ENCODE results near the gene LTF. TPM values are rescaled to one million over a fixed set of nuclear protein-coding genes. Genes with fewer than 3 reads are reported as not detected.
"Not testable (repeated sequence)": the region's sequence is repeated elsewhere in the genome, so short reads cannot be mapped to it uniquely, and the experiment has no call there.

LTF gene
- total RNA-seq, 2 experiments from 2014 or later, result not detected

DNA sequence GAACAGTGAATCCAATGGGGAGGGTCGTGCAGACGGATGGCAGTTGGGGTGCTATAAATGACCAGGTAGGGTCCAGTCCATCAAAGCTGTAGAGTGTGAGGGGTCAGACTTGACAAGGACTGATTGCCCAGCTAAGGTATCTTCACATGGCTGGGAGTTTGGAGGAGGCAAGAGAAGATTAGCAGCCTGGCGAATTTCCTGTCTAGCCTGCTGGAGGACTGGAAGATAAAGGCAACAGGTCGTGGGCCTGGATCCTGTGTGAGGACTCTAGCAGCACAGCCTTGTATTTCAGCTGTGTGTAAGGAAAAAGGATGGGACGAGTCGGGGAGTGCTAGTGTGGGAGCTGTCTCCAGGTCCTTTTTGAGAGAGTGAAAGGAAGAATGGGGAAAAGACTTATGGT is 75.4 kb downstream of the LTF start:
- intact Hi-C loops (cut with DNase I, micrococcal nuclease), result no loop called here
- H3K36me3 ChIP-seq (ENCODE audit: insufficient read depth, low read length), result no peaks in the 10 kb centered on the region
- ChIA-PET CTCF (no interaction called here), POLR2A (no interaction called here)
- TF ChIP-seq, protein P1, sequence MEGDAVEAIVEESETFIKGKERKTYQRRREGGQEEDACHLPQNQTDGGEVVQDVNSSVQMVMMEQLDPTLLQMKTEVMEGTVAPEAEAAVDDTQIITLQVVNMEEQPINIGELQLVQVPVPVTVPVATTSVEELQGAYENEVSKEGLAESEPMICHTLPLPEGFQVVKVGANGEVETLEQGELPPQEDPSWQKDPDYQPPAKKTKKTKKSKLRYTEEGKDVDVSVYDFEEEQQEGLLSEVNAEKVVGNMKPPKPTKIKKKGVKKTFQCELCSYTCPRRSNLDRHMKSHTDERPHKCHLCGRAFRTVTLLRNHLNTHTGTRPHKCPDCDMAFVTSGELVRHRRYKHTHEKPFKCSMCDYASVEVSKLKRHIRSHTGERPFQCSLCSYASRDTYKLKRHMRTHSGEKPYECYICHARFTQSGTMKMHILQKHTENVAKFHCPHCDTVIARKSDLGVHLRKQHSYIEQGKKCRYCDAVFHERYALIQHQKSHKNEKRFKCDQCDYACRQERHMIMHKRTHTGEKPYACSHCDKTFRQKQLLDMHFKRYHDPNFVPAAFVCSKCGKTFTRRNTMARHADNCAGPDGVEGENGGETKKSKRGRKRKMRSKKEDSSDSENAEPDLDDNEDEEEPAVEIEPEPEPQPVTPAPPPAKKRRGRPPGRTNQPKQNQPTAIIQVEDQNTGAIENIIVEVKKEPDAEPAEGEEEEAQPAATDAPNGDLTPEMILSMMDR (IDR thresholded peaks at IDR 0.05), result no peak
- H3K27ac ChIP-seq (ENCODE audit: low read depth in 1 of 2, low read length in 2 of 2), result no peak overlapping the region
- H3K27me3 ChIP-seq (ENCODE audit: control insufficient read depth in 1 of 2, insufficient read depth in 2 of 2, low read length in 2 of 2), result no peaks in the 10 kb centered on the region
- H3K4me3 ChIP-seq (ENCODE audit: low read length), result no peak overlapping the region
- H3K9me3 ChIP-seq (ENCODE audit: control insufficient read depth in 1 of 2, insufficient read depth in 1 of 2, low read length in 2 of 2), result no peaks in the 10 kb centered on the region
- H3K4me3 Mint-ChIP-seq, result no peak overlapping the region
- H3K4me1 Mint-ChIP-seq (ENCODE audit: low read depth), result no peaks in the 10 kb centered on the region
- no peak for ATAC-seq (ENCODE audit: poor library complexity)
- H3K27ac Mint-ChIP-seq, result no peak overlapping the region
- H3K36me3 Mint-ChIP-seq (ENCODE audit: low read depth), result no peaks in the 10 kb centered on the region
- no peaks in the 10 kb centered on the region for H3K9me3 Mint-ChIP-seq
- no peak for DNase-seq
- no peaks in the 10 kb centered on the region for H3K4me1 ChIP-seq (ENCODE audit: insufficient read depth, low read length)
- H3K27me3 Mint-ChIP-seq, result peaks cover 6% of the 10 kb centered on the region

DNA sequence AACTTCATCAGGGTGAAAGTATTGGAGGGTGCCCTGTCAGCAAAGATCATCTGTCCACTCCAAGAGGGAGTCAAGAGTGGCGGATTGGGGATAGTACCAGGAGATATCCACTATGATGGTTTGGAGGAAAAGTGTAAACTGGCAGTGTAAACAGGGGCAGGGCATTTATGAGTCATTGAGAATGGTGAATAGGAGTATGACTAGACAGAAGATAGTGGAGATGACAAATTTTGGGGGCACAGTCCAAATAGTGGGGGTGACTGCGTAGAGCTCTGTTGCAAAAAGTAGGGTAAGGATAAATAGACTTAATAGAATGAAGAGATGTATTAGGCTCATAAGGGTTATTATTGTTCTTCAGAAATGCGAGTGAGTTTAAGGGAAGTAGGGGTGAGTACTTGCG is 75.9 kb downstream of the LTF start:
- H3K27me3 Mint-ChIP-seq; H3K9me3 Mint-ChIP-seq; H3K36me3 Mint-ChIP-seq (ENCODE audit: low read depth); H3K4me1 Mint-ChIP-seq (ENCODE audit: low read depth); H3K27me3 ChIP-seq (ENCODE audit: control insufficient read depth in 1 of 2, insufficient read depth in 2 of 2, low read length in 2 of 2); H3K4me3 ChIP-seq (ENCODE audit: low read length); ATAC-seq (ENCODE audit: poor library complexity); H3K27ac Mint-ChIP-seq; DNase-seq; H3K4me1 ChIP-seq (ENCODE audit: insufficient read depth, low read length); intact Hi-C loops (cut with DNase I, micrococcal nuclease); H3K9me3 ChIP-seq (ENCODE audit: control insufficient read depth in 1 of 2, insufficient read depth in 1 of 2, low read length in 2 of 2); POLR2A ChIA-PET; H3K36me3 ChIP-seq (ENCODE audit: insufficient read depth, low read length); H3K4me3 Mint-ChIP-seq; CTCF ChIA-PET; H3K27ac ChIP-seq (ENCODE audit: low read depth in 1 of 2, low read length in 2 of 2): not testable (repeated sequence)

DNA sequence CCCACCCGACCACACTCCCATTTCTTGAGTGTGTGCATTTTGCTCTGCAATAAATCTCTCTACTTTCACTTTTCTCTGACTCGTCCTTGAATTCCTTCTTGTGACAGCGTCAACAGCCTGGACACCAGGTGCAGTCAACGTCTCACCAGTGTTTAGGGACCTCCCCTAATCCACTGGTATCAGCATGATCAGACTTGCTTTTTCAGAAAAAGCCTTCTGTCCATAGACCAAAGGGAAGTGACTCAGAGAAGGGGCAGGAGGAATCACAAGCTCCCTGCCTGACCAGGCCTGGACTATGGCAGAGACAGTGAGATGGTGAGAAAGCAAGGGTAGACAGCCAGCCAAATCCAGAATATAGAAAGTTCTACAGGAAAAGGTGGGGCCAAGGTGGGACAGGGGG is 78.5 kb downstream of the LTF start:
- CTCF ChIA-PET, result no interaction called here
- Mint-ChIP-seq H3K9me3 (no peaks in the 10 kb centered on the region), H3K36me3 (ENCODE audit: low read depth) (no peaks in the 10 kb centered on the region), H3K27me3 (peaks cover 6% of the 10 kb centered on the region), H3K27ac (no peak overlapping the region), H3K4me1 (ENCODE audit: low read depth) (peaks cover 8% of the 10 kb centered on the region), H3K4me3 (no peak overlapping the region)
- POLR2A ChIA-PET, result no interaction called here
- no peak overlapping the region for H3K27ac ChIP-seq (ENCODE audit: low read depth in 1 of 2, low read length in 2 of 2)
- intact Hi-C loops (cut with DNase I, micrococcal nuclease), result no loop called here
- H3K9me3 ChIP-seq (ENCODE audit: control insufficient read depth in 1 of 2, insufficient read depth in 1 of 2, low read length in 2 of 2), result no peaks in the 10 kb centered on the region
- DNase-seq (peak in 1 of 14 experiments; percentile 55), ATAC-seq (ENCODE audit: poor library complexity) (no peak)
- H3K36me3 ChIP-seq (ENCODE audit: insufficient read depth, low read length), result no peaks in the 10 kb centered on the region
- peaks cover 9% of the 10 kb centered on the region for H3K4me1 ChIP-seq (ENCODE audit: insufficient read depth, low read length)
- no peaks in the 10 kb centered on the region for H3K27me3 ChIP-seq (ENCODE audit: control insufficient read depth in 1 of 2, insufficient read depth in 2 of 2, low read length in 2 of 2)
- H3K4me3 ChIP-seq (ENCODE audit: low read length), result no peak overlapping the region
- TF ChIP-seq, protein P1 (IDR thresholded peaks at IDR 0.05), result no peak

Other genes starting within 250 kb of the LTF start
- gene CCR3, start 222.4 kb downstream of the LTF start, total RNA-seq, result not detected
- gene CCR2, start 110.8 kb downstream of the LTF start, total RNA-seq, result 1 to 10 TPM in 1 of 2 experiments, under 1 TPM in 1; 0.99 to 1.0 TPM
- gene CCR5, start 94.0 kb downstream of the LTF start, total RNA-seq, result 1 to 10 TPM; 1.1 to 1.4 TPM
- gene CCRL2, start 57.6 kb downstream of the LTF start, total RNA-seq, result 1 to 10 TPM; 4.3 to 4.5 TPM
- gene RTP3, start 33.1 kb upstream of the LTF start, total RNA-seq, result not detected
- gene LRRC2, start 101.4 kb upstream of the LTF start, total RNA-seq, result under 1 TPM; 0.59 to 0.91 TPM
- gene FAM240A, start 147.6 kb upstream of the LTF start, total RNA-seq, result not detected
- gene ALS2CL, start 228.8 kb upstream of the LTF start, total RNA-seq, result 10 to 100 TPM; 45.8 to 47.6 TPM
- gene TMIE, start 236.5 kb upstream of the LTF start, total RNA-seq, result 1 to 10 TPM in 1 of 2 experiments, under 1 TPM in 1; 0.92 to 1.2 TPM